HuH-7 (cell line): ENCODE results near the gene INTS2.
"Not testable (repeated sequence)": the region's sequence is repeated elsewhere in the genome, so short reads cannot be mapped to it uniquely, and the experiment has no call there.

ENCODE experiments used
- DNase-seq: peaks from one replicate; pipeline ENCODE4 v3.0.0; 2011; ENCODE audit warnings: low spot score

The INTS2 gene, protein sequence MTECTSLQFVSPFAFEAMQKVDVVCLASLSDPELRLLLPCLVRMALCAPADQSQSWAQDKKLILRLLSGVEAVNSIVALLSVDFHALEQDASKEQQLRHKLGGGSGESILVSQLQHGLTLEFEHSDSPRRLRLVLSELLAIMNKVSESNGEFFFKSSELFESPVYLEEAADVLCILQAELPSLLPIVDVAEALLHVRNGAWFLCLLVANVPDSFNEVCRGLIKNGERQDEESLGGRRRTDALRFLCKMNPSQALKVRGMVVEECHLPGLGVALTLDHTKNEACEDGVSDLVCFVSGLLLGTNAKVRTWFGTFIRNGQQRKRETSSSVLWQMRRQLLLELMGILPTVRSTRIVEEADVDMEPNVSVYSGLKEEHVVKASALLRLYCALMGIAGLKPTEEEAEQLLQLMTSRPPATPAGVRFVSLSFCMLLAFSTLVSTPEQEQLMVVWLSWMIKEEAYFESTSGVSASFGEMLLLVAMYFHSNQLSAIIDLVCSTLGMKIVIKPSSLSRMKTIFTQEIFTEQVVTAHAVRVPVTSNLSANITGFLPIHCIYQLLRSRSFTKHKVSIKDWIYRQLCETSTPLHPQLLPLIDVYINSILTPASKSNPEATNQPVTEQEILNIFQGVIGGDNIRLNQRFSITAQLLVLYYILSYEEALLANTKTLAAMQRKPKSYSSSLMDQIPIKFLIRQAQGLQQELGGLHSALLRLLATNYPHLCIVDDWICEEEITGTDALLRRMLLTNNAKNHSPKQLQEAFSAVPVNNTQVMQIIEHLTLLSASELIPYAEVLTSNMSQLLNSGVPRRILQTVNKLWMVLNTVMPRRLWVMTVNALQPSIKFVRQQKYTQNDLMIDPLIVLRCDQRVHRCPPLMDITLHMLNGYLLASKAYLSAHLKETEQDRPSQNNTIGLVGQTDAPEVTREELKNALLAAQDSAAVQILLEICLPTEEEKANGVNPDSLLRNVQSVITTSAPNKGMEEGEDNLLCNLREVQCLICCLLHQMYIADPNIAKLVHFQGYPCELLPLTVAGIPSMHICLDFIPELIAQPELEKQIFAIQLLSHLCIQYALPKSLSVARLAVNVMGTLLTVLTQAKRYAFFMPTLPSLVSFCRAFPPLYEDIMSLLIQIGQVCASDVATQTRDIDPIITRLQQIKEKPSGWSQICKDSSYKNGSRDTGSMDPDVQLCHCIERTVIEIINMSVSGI

DNA sequence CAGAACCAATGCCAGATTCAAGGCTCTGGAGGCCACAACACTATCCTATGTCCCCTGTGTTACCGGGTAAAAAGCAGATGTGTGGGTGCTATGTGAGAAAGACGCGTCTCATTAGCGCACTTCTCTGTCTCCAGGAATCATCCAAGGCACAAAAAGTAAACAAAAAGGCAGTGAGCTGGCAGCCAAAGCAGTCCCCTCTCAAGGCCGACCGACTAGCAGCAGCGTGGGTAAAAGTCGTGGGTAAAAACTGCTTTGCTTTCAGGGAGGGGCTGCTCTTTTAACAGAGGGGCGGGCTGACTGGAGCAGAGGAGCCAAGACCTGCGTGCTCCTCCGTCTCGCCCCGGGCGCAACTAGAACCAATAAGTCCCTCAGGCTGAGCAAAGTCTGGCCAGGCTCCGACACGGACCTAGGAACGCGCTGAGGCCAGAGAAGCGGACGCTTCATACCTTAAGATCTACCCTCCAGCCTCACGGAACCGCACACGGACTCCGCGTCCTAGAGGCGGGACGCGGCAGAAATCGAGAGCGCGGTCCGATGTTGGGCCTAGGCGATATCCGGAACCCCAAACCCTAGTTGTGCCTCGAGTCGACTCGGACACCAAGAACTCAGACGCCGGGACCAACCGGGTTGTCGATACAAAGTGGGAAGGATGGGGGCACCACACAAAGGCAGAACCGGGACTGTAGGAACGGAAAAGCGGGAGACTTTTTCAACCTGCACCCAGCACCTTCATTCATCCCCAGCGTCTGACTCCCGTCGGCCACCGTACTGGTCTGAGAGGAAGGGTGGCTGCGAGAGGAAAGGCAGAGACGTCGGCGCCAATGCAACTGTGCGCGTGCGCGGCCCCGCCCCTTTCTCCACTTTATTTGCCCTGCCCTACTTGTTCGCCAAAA lies at the start of gene INTS2:
Gene INTS2 (minus strand): TSS at position 775 of the 893 bp plus-strand sequence. CDS start 1,338 bp downstream, outside the sequence.
- DNase-seq: peak; percentile 90

DNA sequence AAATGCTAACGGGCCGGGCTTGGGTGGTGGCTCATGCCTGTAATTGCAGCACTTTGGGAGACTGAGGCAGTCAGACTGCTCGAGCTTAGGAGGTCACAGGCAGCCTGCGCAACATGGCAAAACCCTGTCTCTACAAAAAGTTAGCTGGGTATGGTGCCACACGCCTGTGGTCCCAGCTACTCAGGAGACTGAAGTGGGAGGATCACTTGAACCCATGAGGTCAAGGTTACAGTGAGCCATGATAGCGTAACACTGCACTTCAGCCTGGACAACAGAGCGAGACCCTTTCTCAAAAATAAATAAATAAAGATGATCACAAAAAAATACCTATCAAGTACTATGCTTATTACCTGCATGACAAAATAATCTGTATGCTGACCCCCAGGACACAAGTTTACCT lies 46.3 kb upstream of the INTS2 start:
- DNase-seq: no peak

DNA sequence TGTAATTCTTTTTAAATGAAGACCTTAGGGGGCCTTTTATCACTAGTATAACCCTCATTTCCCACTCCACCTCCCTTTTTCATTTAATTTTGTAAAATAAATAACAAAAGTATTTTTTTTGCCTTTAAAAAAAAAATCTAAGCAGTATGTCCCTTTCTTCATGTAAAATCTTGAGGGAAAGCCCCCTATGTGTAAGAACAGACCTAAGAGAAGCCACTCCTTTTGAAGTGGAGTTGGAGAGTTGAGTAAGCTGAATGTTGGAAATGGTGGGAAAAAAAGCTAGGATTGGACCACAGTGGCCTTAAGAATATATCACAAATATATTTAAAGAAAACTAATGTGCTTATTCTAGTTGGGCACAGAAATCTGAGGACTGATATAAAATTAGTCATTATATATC lies 44.5 kb upstream of the INTS2 start:
- no peak for DNase-seq

GRCh38 chr17:61970030-61970429 lies 42.2 kb upstream of the INTS2 start:
- DNase-seq: no peak

DNA sequence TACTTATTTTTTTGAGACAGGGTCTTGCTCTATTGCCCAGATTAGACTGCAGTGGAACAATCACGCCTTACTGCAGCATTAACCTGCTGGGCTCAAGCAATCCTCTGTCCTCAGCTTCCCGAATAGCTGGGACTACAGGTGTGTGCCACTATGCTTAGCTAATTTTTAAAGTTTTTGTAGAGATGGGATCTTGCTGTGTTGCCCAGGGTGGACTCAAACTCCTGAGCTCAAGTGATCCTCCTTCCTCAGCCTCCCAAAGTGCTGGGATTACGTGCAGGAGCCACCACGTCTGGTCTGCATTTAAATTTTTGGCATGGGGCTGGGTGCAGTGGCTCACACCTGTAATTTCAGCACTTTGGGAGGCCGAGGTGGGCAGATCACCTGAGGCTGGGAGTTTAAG lies 41.0 kb upstream of the INTS2 start:
- DNase-seq: no peak

- DNase-seq: no peak
Measured at GRCh38 chr17:61967729-61968128, 39.9 kb upstream of the INTS2 start.

GRCh38 chr17:61966191-61966590 lies 38.4 kb upstream of the INTS2 start:
- no peak for DNase-seq

DNA sequence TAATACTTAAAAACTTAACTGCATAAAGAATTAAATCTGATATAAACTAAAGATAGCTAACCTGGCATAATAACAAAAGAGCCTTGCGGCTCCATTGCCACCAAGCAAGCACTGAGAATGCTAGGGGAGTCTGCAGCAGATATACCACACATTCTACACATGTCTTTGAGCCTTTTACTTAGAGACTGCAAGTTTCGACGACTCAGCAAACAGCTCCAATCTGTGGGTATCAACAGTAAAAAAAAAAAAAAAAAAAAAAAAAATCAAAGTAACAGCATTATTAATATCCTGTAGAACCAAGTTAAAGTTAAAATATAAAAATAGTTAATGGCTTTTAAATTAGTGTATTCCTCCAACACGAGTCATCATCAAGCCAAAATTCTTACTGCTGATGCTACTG lies 27.8 kb upstream of the INTS2 start:
- no peak for DNase-seq

GRCh38 chr17:61947367-61948078 lies 19.7 kb upstream of the INTS2 start:
- no peak for DNase-seq

- no peak for DNase-seq
Measured at GRCh38 chr17:61946359-61946758, 18.6 kb upstream of the INTS2 start.

DNA sequence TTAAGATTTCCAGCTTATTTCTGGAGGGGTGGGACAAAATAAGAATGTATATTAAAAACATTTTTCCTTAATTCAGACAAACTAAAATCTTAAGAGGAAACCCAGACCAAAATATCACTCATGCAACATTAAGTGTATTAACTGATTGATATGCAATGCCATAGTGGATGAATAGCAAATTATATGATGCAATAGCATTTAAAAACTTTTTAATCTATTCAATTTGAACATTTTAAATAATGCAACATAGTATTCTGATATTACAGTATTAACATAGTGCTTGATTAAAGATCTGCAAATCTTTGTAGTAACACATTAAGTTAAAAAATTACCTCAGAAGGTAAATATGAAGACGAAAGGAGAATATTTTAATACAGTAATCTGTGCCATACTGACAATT lies 15.3 kb upstream of the INTS2 start:
- DNase-seq: no peak

DNA sequence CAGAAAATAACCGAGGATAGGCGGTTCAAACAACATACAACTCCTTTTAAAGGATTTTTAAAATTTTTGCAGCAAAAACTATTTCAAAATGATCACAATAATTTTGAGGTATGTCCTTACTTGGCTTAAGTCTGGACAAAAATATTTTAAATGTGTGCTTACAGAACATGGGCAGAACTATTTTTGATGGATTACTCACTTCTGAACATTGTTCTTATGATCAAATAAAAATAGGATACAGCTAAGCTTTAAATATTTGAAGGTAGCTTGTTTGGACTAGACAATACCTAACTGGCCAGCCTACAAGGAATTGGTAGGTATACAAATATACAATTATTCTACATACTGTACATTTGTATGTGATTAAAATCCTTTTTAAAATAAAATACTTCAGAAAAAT lies 14.3 kb upstream of the INTS2 start:
- DNase-seq: no peak

- DNase-seq: no peak
Measured at GRCh38 chr17:61928101-61928436, 287 bp upstream of the INTS2 start.

GRCh38 chr17:61926826-61927207 lies 965 bp downstream of the INTS2 start:
- no peak for DNase-seq

- not testable (repeated sequence) for DNase-seq
Measured at GRCh38 chr17:61915162-61915561, 12.6 kb downstream of the INTS2 start.

DNA sequence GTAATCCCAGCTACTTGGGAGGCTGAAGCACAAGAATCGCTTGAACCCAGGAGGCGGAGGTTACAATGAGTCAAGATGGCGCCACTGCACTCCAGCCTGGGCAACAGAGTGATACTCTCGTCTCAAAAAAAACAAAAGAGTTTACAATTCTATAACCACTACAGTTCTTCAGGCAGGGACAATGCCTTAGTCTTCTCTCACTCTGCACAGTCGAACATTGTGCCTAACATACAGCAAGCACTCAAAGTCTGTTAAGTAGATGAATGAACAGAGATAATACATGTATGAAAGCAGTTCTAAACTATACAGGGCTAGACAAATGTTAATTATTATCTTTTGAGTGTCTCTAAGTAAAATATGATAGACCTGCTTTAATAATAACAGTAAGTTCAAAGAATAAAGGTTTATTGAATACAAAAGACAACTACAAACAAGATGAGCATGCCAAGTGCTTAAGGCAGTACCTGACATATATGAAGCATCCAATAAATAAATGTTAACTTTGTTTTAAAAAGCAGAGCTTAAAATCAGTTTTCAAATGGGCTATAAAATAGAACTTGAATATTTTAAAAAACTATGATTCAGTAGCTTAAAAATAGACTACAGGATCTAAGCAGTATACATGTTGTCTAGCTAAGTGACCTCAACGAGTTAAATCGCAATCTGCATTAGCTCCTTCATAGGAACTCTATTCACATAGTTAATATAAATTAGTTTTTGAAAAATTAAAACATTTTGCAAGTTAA lies 19.3 kb downstream of the INTS2 start:
- no peak for DNase-seq

GRCh38 chr17:61907361-61907760 lies 20.4 kb downstream of the INTS2 start:
- DNase-seq: no peak

DNA sequence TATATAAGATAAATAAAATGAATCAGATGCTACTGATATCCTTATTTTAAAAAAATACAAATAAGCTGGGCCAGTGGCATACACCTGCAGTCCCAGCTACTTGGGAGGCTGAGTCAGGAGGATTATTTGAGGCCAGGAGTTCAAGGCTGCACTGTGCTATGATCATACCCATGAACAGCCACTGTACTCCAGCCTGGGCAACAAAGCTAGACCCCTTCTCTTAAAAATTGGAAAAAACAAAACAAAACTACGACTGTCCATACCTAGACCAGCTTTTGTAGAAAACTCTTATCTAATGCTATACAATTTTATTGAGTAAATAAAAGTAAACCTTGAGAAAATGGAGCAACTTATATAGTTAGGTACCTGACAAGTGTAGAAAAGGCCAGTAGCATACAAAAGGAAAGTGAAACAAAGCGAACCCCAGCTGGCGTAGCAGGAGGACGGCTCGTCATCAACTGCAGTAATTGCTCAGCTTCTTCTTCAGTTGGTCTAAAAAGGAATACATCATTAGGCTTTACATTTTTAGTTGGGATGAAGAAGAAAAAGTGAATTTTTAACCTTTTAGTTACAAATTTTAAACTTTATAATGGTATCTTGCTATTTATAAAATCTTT lies 23.6 kb downstream of the INTS2 start:
- DNase-seq: no peak

DNA sequence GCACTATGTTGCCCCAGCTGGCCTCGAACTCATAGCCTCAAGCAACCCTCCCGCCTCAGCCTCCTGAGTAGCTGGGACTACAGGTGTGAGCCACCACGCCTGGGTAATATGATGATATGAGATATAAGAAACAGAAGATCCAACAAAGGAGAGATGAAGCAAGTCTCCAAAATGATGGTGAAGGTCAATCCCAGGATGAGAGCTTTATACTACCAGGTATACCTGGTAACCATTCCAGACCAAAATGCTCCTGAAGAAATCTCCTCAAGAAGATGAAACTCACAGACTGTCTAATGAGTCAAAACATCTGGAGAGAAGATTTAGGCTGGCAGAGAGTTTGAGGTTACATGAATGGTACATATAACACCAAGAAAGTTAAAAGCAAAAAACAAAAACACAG lies 24.5 kb downstream of the INTS2 start:
- no peak for DNase-seq
